PC-9 (cell line): ENCODE data around the gene QPCT.
"Not testable (repeated sequence)": the region's sequence is repeated elsewhere in the genome, so short reads cannot be mapped to it uniquely, and the experiment has no call there.

Source experiments
- CTCF ChIP-seq: fragments of 200-600 bp; sonication (generic); conservative IDR thresholded peaks from 2 replicates; pipeline ENCODE4 v1.6.1; 2017; ENCODE audit warnings: mixed run types, antibody characterized with exemption, mild to moderate bottlenecking, moderate library complexity
- EZH2 ChIP-seq: fragments of 200-600 bp; sonication (generic); IDR thresholded peaks from 2 replicates; pipeline ENCODE4 v1.8.0; 2017; ENCODE audit warnings: antibody characterized with exemption, low read depth

DNA sequence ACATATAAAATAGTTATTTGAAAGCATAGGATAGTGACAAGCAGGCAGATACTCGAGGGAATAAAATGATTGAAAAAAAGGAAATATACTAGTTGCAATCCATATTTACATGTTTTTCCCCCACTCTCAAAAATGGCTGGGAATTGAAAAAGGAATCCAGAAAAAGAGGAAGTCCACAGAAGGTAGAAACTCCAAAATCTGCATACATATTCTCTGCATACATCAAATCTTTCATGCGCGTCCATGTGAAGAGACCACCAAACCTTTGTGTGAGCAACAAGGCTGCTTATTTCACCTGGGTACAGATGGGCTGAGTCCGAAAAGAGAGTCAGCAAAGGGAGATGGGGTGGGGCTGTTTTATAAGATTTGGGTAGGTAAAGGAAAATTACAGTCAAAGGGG, 36.4 kb downstream of the QPCT start:
- not testable (repeated sequence) for TF ChIP-seq CTCF, EZH2
